ENCODE data around the gene ATP6V0C. TPM values are rescaled to one million over a fixed set of nuclear protein-coding genes. Genes with fewer than 3 reads are reported as not detected.
A peak's percentile ranks its signal among the peaks of the same experiment; 100 is the strongest.
"Not testable (repeated sequence)": the region's sequence is repeated elsewhere in the genome, so short reads cannot be mapped to it uniquely, and the experiment has no call there.

ATP6V0C gene
- total and polyA plus RNA-seq, 9 donors, result 34.8 to 143 (median 119) TPM

- no peak for TF ChIP-seq CTCF (IDR thresholded peaks at IDR 0.05)
- no peak for TF ChIP-seq POLR2A (IDR thresholded peaks at IDR 0.05)
- TF ChIP-seq EP300 (IDR thresholded peaks at IDR 0.05), result no peak
- H3K27me3 ChIP-seq, result no peaks in the 10 kb centered on the region
- no peaks in the 10 kb centered on the region for H3K9me3 ChIP-seq
- intact Hi-C loops (cut with DNase I), result no loop called here
- 82 to 85% (median 85%) methylated on average over 11 of the region's 11 CpGs for WGBS, 3 donors
- peak in 1 of 5 donors; percentile 24 for DNase-seq
- no peak overlapping the region for H3K4me3 ChIP-seq
- H3K27ac ChIP-seq, result no peak overlapping the region
- H3K4me1 ChIP-seq (ENCODE audit: insufficient read depth), result peaks cover 5% of the 10 kb centered on the region
- no peaks in the 10 kb centered on the region for H3K36me3 ChIP-seq
Measured at GRCh38 chr16:2533912-2534311, 20.2 kb downstream of the ATP6V0C start.

GRCh38 chr16:2534335-2534734, 20.6 kb downstream of the ATP6V0C start:
- intact Hi-C loops (cut with DNase I); H3K27me3 ChIP-seq; H3K4me3 ChIP-seq; H3K27ac ChIP-seq; H3K36me3 ChIP-seq; H3K4me1 ChIP-seq (ENCODE audit: insufficient read depth); H3K9me3 ChIP-seq: not testable (repeated sequence)
- 86 to 88% (median 87%) methylated on average over 5 of the region's 5 CpGs for WGBS, 3 donors
- DNase-seq, result peak in 1 of 5 donors; percentile 14

GRCh38 chr16:2535625-2536013, 21.9 kb downstream of the ATP6V0C start:
- TF ChIP-seq EP300 (IDR thresholded peaks at IDR 0.05), result no peak
- TF ChIP-seq POLR2A (IDR thresholded peaks at IDR 0.05), result no peak
- TF ChIP-seq CTCF (IDR thresholded peaks at IDR 0.05), result no peak
- Histone ChIP-seq H3K4me3 (no peak overlapping the region), H3K36me3 (no peaks in the 10 kb centered on the region), H3K4me1 (ENCODE audit: insufficient read depth) (peaks cover 8% of the 10 kb centered on the region), H3K9me3 (no peaks in the 10 kb centered on the region), H3K27ac (peak overlapping the region in 1 of 2 donors; percentile 45), H3K27me3 (no peaks in the 10 kb centered on the region)
- 40 to 43% (median 41%) methylated on average over 9 of the region's 9 CpGs for WGBS, 3 donors
- intact Hi-C loops (cut with DNase I), result no loop called here
- peak; percentile 34 to 62 (median 59) for DNase-seq

GRCh38 chr16:2537451-2538379, 24.0 kb downstream of the ATP6V0C start, which contains the start of gene PDPK1:
Gene PDPK1 (plus strand): TSS chr16:2538021. CDS start chr16:2538113, 92 bp downstream.
- Histone ChIP-seq H3K4me3 (peak within 1 kb of the TSS; percentile 66), H3K36me3 (no peaks in the 10 kb centered on the region), H3K27me3 (no peaks in the 10 kb centered on the region), H3K27ac (peak within 1 kb of the TSS in 1 of 2 donors; percentile 61), H3K9me3 (no peaks in the 10 kb centered on the region), H3K4me1 (ENCODE audit: insufficient read depth) (peaks cover 11% of the 10 kb centered on the region)
- intact Hi-C loops (cut with DNase I), result no loop called here
- TF ChIP-seq POLR2A (IDR thresholded peaks at IDR 0.05), result peak; percentile 27
- no peak for TF ChIP-seq EP300 (IDR thresholded peaks at IDR 0.05)
- no peak for TF ChIP-seq CTCF (IDR thresholded peaks at IDR 0.05)
- DNase-seq, result peak; percentile 93 to 96 (median 94)
- 0 to 1% (median 0%) methylated on average over 34 to 125 of the region's 126 CpGs for WGBS, 3 donors

GRCh38 chr16:2539192-2539844, 25.6 kb downstream of the ATP6V0C start:
- Histone ChIP-seq H3K4me1 (ENCODE audit: insufficient read depth) (peaks cover 11% of the 10 kb centered on the region), H3K4me3 (peak overlapping the region; percentile 66)
- H3K27ac ChIP-seq; H3K9me3 ChIP-seq; intact Hi-C loops (cut with DNase I); H3K36me3 ChIP-seq; H3K27me3 ChIP-seq: not testable (repeated sequence)
- 79 to 84% (median 80%) methylated on average over 24 of the region's 24 CpGs for WGBS, 3 donors
- DNase-seq, result peak in 1 of 5 donors; percentile 13

- H3K27ac ChIP-seq; intact Hi-C loops (cut with DNase I); H3K36me3 ChIP-seq; H3K4me3 ChIP-seq; H3K27me3 ChIP-seq; H3K9me3 ChIP-seq: not testable (repeated sequence)
- H3K4me1 ChIP-seq (ENCODE audit: insufficient read depth), result peaks cover 11% of the 10 kb centered on the region
- WGBS, 3 donors, result 45 to 49% (median 48%) methylated on average over 14 of the region's 14 CpGs
- DNase-seq, result peak in 3 of 5 donors; percentile 38 to 60 (median 42)
Measured at GRCh38 chr16:2539845-2540458, 26.2 kb downstream of the ATP6V0C start.

GRCh38 chr16:2540912-2541311, 27.2 kb downstream of the ATP6V0C start:
- H3K4me1 ChIP-seq (ENCODE audit: insufficient read depth), result peaks cover 11% of the 10 kb centered on the region
- peak in 1 of 5 donors; percentile 11 for DNase-seq
- not testable (repeated sequence) for H3K27me3 ChIP-seq

GRCh38 chr16:2541409-2541808, 27.7 kb downstream of the ATP6V0C start:
- H3K9me3 ChIP-seq; intact Hi-C loops (cut with DNase I); H3K36me3 ChIP-seq; H3K27me3 ChIP-seq; H3K27ac ChIP-seq; H3K4me3 ChIP-seq: not testable (repeated sequence)
- peaks cover 11% of the 10 kb centered on the region for H3K4me1 ChIP-seq (ENCODE audit: insufficient read depth)
- peak in 1 of 5 donors; percentile 13 for DNase-seq
- WGBS, 3 donors, result 58 to 67% (median 62%) methylated on average over 6 of the region's 6 CpGs

More at GRCh38 chr16:2540912-2541311, 27.2 kb downstream of the ATP6V0C start:
- H3K9me3 ChIP-seq; intact Hi-C loops (cut with DNase I); H3K27ac ChIP-seq; H3K4me3 ChIP-seq; H3K36me3 ChIP-seq: not testable (repeated sequence)
- 59 to 85% (median 64%) methylated on average over 2 to 4 of the region's 4 CpGs for WGBS, 3 donors

All from ovary (tissue), 9 donors.